Measurements from ENCODE around the gene TMPRSS13. TPM values are rescaled to one million over a fixed set of nuclear protein-coding genes. Genes with fewer than 3 reads are reported as not detected.
"Not testable (repeated sequence)": the region's sequence is repeated elsewhere in the genome, so short reads cannot be mapped to it uniquely, and the experiment has no call there.

Gene TMPRSS13
- total RNA-seq, 1 donor from 2014 or later = 0.58 TPM

GRCh38 chr11:117953024-117953671 is 23.9 kb upstream of the TMPRSS13 start:
- no peak for DNase-seq (ENCODE audit: low spot score)
- no peak for ATAC-seq
- intact Hi-C loops (cut with DNase I) = no loop called here

- no peak for ATAC-seq
- DNase-seq (ENCODE audit: low spot score) = no peak
- intact Hi-C loops (cut with DNase I) = no loop called here
Observed at GRCh38 chr11:117950993-117951961, 22.1 kb upstream of the TMPRSS13 start.

- DNase-seq (ENCODE audit: low spot score) = no peak
- no peak for ATAC-seq
- intact Hi-C loops (cut with DNase I) = no loop called here
Observed at GRCh38 chr11:117950301-117950700, 21.1 kb upstream of the TMPRSS13 start.

GRCh38 chr11:117949062-117949461 is 19.9 kb upstream of the TMPRSS13 start:
- intact Hi-C loops (cut with DNase I) = loop anchor here (2.0 kb wide), 1 partner anchor 104 kb away; no protein-coding TSS in a partner anchor
- DNase-seq (ENCODE audit: low spot score) (no peak), ATAC-seq (no peak)

GRCh38 chr11:117948466-117948865 is 19.3 kb upstream of the TMPRSS13 start:
- not testable (repeated sequence) for ATAC-seq; DNase-seq (ENCODE audit: low spot score)
- intact Hi-C loops (cut with DNase I) = loop anchor here (2.0 kb wide), 1 partner anchor 104 kb away; no protein-coding TSS in a partner anchor

- ATAC-seq; DNase-seq (ENCODE audit: low spot score): not testable (repeated sequence)
- intact Hi-C loops (cut with DNase I) = loop anchor here (2.0 kb wide), 1 partner anchor 103 kb away; no protein-coding TSS in a partner anchor
Observed at GRCh38 chr11:117947751-117948150, 18.5 kb upstream of the TMPRSS13 start.

- DNase-seq (ENCODE audit: low spot score) (peak; percentile 94), ATAC-seq (peak; percentile 96)
- intact Hi-C loops (cut with DNase I) = no loop called here
Observed at GRCh38 chr11:117946842-117947526, 17.8 kb upstream of the TMPRSS13 start.

GRCh38 chr11:117946156-117946841 is 17.1 kb upstream of the TMPRSS13 start:
- ATAC-seq = no peak
- intact Hi-C loops (cut with DNase I) = no loop called here
- DNase-seq (ENCODE audit: low spot score) = no peak

- ATAC-seq (no peak), DNase-seq (ENCODE audit: low spot score) (no peak)
- intact Hi-C loops (cut with DNase I) = no loop called here
Observed at GRCh38 chr11:117945047-117945810, 16.0 kb upstream of the TMPRSS13 start.

- no peak for ATAC-seq
- intact Hi-C loops (cut with DNase I) = loop anchor here (5.0 kb wide), 1 partner anchor 707 kb away; no protein-coding TSS in a partner anchor
- no peak for DNase-seq (ENCODE audit: low spot score)
Observed at GRCh38 chr11:117944554-117944953, 15.4 kb upstream of the TMPRSS13 start.

- intact Hi-C loops (cut with DNase I) = loop anchor here (5.0 kb wide), 1 partner anchor 705 kb away; no protein-coding TSS in a partner anchor
- DNase-seq (ENCODE audit: low spot score) (no peak), ATAC-seq (no peak)
Observed at GRCh38 chr11:117941976-117942654, 12.9 kb upstream of the TMPRSS13 start.

GRCh38 chr11:117941163-117941707 is 12.0 kb upstream of the TMPRSS13 start:
- no peak for DNase-seq (ENCODE audit: low spot score)
- intact Hi-C loops (cut with DNase I) = loop anchor here (5.0 kb wide), 1 partner anchor 704 kb away; no protein-coding TSS in a partner anchor
- no peak for ATAC-seq

GRCh38 chr11:117940736-117941135 is 11.5 kb upstream of the TMPRSS13 start:
- DNase-seq (ENCODE audit: low spot score) = no peak
- intact Hi-C loops (cut with DNase I) = loop anchor here (5.0 kb wide), 1 partner anchor 703 kb away; no protein-coding TSS in a partner anchor
- no peak for ATAC-seq

GRCh38 chr11:117936973-117937372 is 7.8 kb upstream of the TMPRSS13 start:
- intact Hi-C loops (cut with DNase I) = no loop called here
- DNase-seq (ENCODE audit: low spot score) (no peak), ATAC-seq (no peak)

- intact Hi-C loops (cut with DNase I) = no loop called here
- DNase-seq (ENCODE audit: low spot score) = no peak
Observed at GRCh38 chr11:117934526-117935307, 5.5 kb upstream of the TMPRSS13 start.

GRCh38 chr11:117933930-117934329 is 4.7 kb upstream of the TMPRSS13 start:
- intact Hi-C loops (cut with DNase I) = no loop called here
- DNase-seq (ENCODE audit: low spot score) (no peak), ATAC-seq (no peak)

More at GRCh38 chr11:117934526-117935307, 5.5 kb upstream of the TMPRSS13 start:
- no peak for ATAC-seq

Data from sciatic nerve (tissue), 2 donors.